T-helper 1 cell (primary cell): ENCODE results near the gene S100A7A.
"Not testable (repeated sequence)": the region's sequence is repeated elsewhere in the genome, so short reads cannot be mapped to it uniquely, and the experiment has no call there.

Experiments
- DNase-seq, 5 donors: peaks; one replicate each; pipeline ENCODE4 v3.0.0-alpha.2; 2012 to 2020

The S100A7A gene

GRCh38 chr1:153395776-153396175 lies 20.5 kb upstream of the S100A7A start:
- no peak for DNase-seq

- DNase-seq = no peak
Observed at GRCh38 chr1:153396461-153396860, 19.9 kb upstream of the S100A7A start.

- DNase-seq = no peak
Observed at GRCh38 chr1:153397051-153397923, 19.0 kb upstream of the S100A7A start.

- DNase-seq = no peak
Observed at GRCh38 chr1:153397924-153398651, 18.2 kb upstream of the S100A7A start.

- no peak for DNase-seq
Observed at GRCh38 chr1:153399401-153400055, 16.8 kb upstream of the S100A7A start.

- DNase-seq = no peak
Observed at GRCh38 chr1:153400244-153400643, 16.1 kb upstream of the S100A7A start.

- DNase-seq = no peak
Observed at GRCh38 chr1:153401461-153401860, 14.9 kb upstream of the S100A7A start.

GRCh38 chr1:153402226-153402625 lies 14.1 kb upstream of the S100A7A start:
- DNase-seq = no peak

GRCh38 chr1:153403421-153404085 lies 12.8 kb upstream of the S100A7A start:
- DNase-seq = no peak

GRCh38 chr1:153404086-153404635 lies 12.2 kb upstream of the S100A7A start:
- no peak for DNase-seq

GRCh38 chr1:153404768-153405167 lies 11.6 kb upstream of the S100A7A start:
- DNase-seq = peak in 4 of 5 donors; percentile 38 to 52 (median 44)

GRCh38 chr1:153405825-153406599 lies 10.3 kb upstream of the S100A7A start:
- DNase-seq = not testable (repeated sequence)

- not testable (repeated sequence) for DNase-seq
Observed at GRCh38 chr1:153407274-153407673, 9.0 kb upstream of the S100A7A start.

- not testable (repeated sequence) for DNase-seq
Observed at GRCh38 chr1:153413961-153414360, 2.4 kb upstream of the S100A7A start.

GRCh38 chr1:153417136-153417888 lies 992 bp downstream of the S100A7A start:
- DNase-seq = no peak

- not testable (repeated sequence) for DNase-seq
Observed at GRCh38 chr1:153418758-153419435, 2.6 kb downstream of the S100A7A start.

GRCh38 chr1:153419436-153419793 lies 3.1 kb downstream of the S100A7A start:
- not testable (repeated sequence) for DNase-seq

GRCh38 chr1:153420306-153420705 lies 4.0 kb downstream of the S100A7A start:
- no peak for DNase-seq

- peak; percentile 21 to 67 (median 42) for DNase-seq
Observed at GRCh38 chr1:153422450-153423068, 6.2 kb downstream of the S100A7A start.

- no peak for DNase-seq
Observed at GRCh38 chr1:153426809-153427208, 10.5 kb downstream of the S100A7A start.
